ENCODE results near the gene PSEN2. TPM values are rescaled to one million over a fixed set of nuclear protein-coding genes. Genes with fewer than 3 reads are reported as not detected.
"Not testable (repeated sequence)": the region's sequence is repeated elsewhere in the genome, so short reads cannot be mapped to it uniquely, and the experiment has no call there.

PSEN2 gene
- total RNA-seq, 1 donor from 2014 or later, result 22.2 TPM

- no peak for DNase-seq (ENCODE audit: low read depth)
Measured at GRCh38 chr1:226916497-226916896, 46.1 kb downstream of the PSEN2 start.

GRCh38 chr1:226919587-226919986, 49.2 kb downstream of the PSEN2 start:
- DNase-seq (ENCODE audit: low read depth), result no peak

GRCh38 chr1:226919995-226920394, 49.6 kb downstream of the PSEN2 start:
- DNase-seq (ENCODE audit: low read depth), result no peak

- DNase-seq (ENCODE audit: low read depth), result no peak
Measured at GRCh38 chr1:226920446-226920894, 50.1 kb downstream of the PSEN2 start.

- DNase-seq (ENCODE audit: low read depth), result no peak
Measured at GRCh38 chr1:226921504-226921903, 51.1 kb downstream of the PSEN2 start.

- not testable (repeated sequence) for DNase-seq (ENCODE audit: low read depth)
Measured at GRCh38 chr1:226929260-226930111, 59.1 kb downstream of the PSEN2 start.

GRCh38 chr1:226934483-226935237, 64.2 kb downstream of the PSEN2 start:
- DNase-seq (ENCODE audit: low read depth), result no peak

GRCh38 chr1:226937940-226938725, 67.7 kb downstream of the PSEN2 start:
- no peak for DNase-seq (ENCODE audit: low read depth)

- DNase-seq (ENCODE audit: low read depth), result peak; percentile 66
Measured at GRCh38 chr1:226938903-226939437, 68.6 kb downstream of the PSEN2 start.

GRCh38 chr1:226939438-226940028, 69.1 kb downstream of the PSEN2 start:
- DNase-seq (ENCODE audit: low read depth), result no peak

GRCh38 chr1:226940029-226940805, 69.8 kb downstream of the PSEN2 start, which contains the start of gene COQ8A:
COQ8A (plus strand) TSS chr1:226940294; CDS start chr1:226961386, 21,092 bp downstream.
- DNase-seq (ENCODE audit: low read depth), result peak; percentile 97

GRCh38 chr1:226940806-226941067, 70.3 kb downstream of the PSEN2 start:
- no peak for DNase-seq (ENCODE audit: low read depth)

GRCh38 chr1:226942392-226942791, 72.0 kb downstream of the PSEN2 start:
- DNase-seq (ENCODE audit: low read depth), result no peak

GRCh38 chr1:226943156-226943555, 72.7 kb downstream of the PSEN2 start:
- no peak for DNase-seq (ENCODE audit: low read depth)

- no peak for DNase-seq (ENCODE audit: low read depth)
Measured at GRCh38 chr1:226943927-226944326, 73.5 kb downstream of the PSEN2 start.

GRCh38 chr1:226945106-226945857, 74.9 kb downstream of the PSEN2 start:
- peak; percentile 63 for DNase-seq (ENCODE audit: low read depth)
